ENCODE results near the gene RBPJL. TPM values are rescaled to one million over a fixed set of nuclear protein-coding genes. Genes with fewer than 3 reads are reported as not detected.

The RBPJL gene
- total and polyA plus RNA-seq, 2 of the 13 experiments (the other 11 are each of a cell fraction or from before 2014, with no cell fraction given): not detected

- FAIRE-seq (no peak), ATAC-seq (no peak), DNase-seq (ENCODE audit: low spot score) (no peak)
- in situ Hi-C loops (cut with HindIII; ENCODE audit: extremely low pct_ligation_motif_present, low pct_unique_long_range_greater_than_20kb) (no loop called here), intact Hi-C loops (cut with micrococcal nuclease; ENCODE audit: unreplicated experiment) (no loop called here)
- Histone ChIP-seq H2AFZ (ENCODE audit: low read length) (no peak overlapping the region), H3K36me3 (replicated peaks in 1 of 2; ENCODE audit: control insufficient read depth in 1 of 2, insufficient read depth in 2 of 2, low read length in 2 of 2) (no peaks in the 10 kb centered on the region), H3K4me1 (ENCODE audit: insufficient read depth, low read length) (0 out of 2 replicates have a peak, but pooled peaks cover 4% of the 10 kb centered on the region), H4K20me1 (ENCODE audit: insufficient read depth, low read length) (no peaks in the 10 kb centered on the region), H3K4me2 (ENCODE audit: low read depth, low read length) (no peak overlapping the region), H3K27me3 (ENCODE audit: control insufficient read depth in 1 of 2, insufficient read depth in 2 of 2, low read length in 2 of 2) (peaks cover 5 to 14% of the 10 kb centered on the region in 2 experiments; a peak in 3 of 5 replicates), H3K9ac (ENCODE audit: insufficient read depth, low read depth, low read length) (no peak overlapping the region), H3K27ac (ENCODE audit: extremely low read length, insufficient read depth, low read length) (no peak overlapping the region), H3K4me3 (replicated peaks in 1 of 3; ENCODE audit: insufficient read depth in 1 of 3, low read depth in 2 of 3, low read length in 3 of 3) (no peak overlapping the region), H3K9me3 (ENCODE audit: low read length) (no peaks in the 10 kb centered on the region), H3K79me2 (ENCODE audit: insufficient read depth, low read length) (no peaks in the 10 kb centered on the region)
- BruUV-seq (replicated peaks): no TSS peak
- ChIA-PET POLR2A (no interaction called here), CTCF (ENCODE audit: low intra/inter-chr PET ratio, low total read pairs) (no interaction called here)
- 47% methylated on average over 5 of the region's 5 CpGs for WGBS (ENCODE audit: low lambda C conversion rate)
- TF ChIP-seq CERS6 (CRISPR knock-in tag; IDR thresholded peaks at IDR 0.05): no peak
- TF ChIP-seq TARDBP (CRISPR knock-in tag; IDR thresholded peaks at IDR 0.05): no peak
- no peak for TF ChIP-seq NFAT5 (CRISPR knock-in tag; IDR thresholded peaks at IDR 0.05)
- no peak for TF ChIP-seq ZNF17 (CRISPR knock-in tag; IDR thresholded peaks at IDR 0.05)
Observed at GRCh38 chr20:45301824-45302271, 4.8 kb upstream of the RBPJL start.

Measured in HepG2 (cell line).